Daoy (cell line): ENCODE data around the gene RALGPS1. TPM values are rescaled to one million over a fixed set of nuclear protein-coding genes. Genes with fewer than 3 reads are reported as not detected.
A peak's percentile ranks its signal among the peaks of the same experiment; 100 is the strongest.

Experiments
- DNase-seq: peaks from one replicate; pipeline ENCODE4 v3.0.0-alpha.2; 2015; ENCODE audit warnings: low read depth
- total RNA-seq: library from RNA; depleted of rRNA; stranded (reverse); fragments of >200 nt; shearing (Covaris generic); gene quantifications from 2 replicates; pipeline ENCODE4 v1.2.3, GENCODE V29; 2014

The RALGPS1 gene
- total RNA-seq, 1 experiment from 2014 or later, result 4.9 TPM

DNA sequence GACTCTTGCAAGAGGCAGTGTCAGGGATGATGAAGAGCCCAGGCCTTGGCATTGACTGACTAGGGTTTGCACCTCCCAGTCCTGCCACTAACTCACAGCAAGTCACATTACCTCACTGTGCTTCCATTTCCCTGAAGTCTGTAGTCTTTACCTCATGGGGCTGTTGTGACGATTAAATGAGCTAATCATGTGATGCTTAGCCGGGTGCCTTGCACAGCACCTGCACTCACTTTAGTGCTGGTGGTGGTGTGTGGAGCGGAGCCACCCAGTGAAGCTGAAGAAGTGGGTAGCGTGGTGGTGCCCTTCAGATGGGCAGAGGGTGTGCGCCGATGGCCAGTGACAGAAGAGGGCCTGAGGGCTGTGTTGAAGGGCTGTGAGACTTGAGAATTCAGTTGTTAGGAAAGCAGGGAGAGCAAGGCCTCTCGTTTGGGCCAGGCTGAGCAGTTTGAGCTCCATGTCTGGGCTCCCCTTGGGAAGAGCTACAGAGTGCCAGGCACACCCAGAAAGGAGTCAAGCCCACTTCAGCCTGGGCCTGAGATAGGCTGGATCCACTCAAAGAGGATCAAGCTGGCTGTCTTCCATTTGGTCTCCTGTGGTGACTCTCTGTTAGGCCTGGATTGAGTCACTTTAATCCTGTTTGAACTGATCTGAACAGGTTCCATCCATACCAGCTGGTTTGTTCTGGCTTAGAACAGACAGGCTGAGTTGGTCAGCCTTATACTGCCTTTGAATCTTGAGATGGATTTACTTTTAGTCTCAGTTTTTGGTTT lies 42.5 kb downstream of the RALGPS1 start:
- peak; percentile 77 for DNase-seq

DNA sequence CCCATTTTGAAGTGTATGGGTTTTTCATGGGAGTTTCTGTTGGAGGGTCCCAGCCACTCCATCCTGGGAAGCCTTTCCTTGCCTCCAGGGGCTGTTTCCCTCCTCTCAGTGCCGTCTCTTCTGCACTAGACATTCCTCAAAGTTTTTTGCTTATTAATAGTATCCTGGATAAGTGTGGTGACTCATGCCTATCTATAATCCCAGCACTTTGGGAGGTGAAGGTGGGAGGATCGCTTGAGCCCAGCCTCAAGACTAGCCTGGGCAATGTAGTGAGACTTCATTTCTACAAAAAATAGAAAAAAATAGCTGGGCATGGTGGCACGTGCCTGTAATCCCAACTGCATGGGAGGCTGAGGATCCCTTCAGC lies 43.1 kb downstream of the RALGPS1 start:
- DNase-seq, result peak; percentile 69

DNA sequence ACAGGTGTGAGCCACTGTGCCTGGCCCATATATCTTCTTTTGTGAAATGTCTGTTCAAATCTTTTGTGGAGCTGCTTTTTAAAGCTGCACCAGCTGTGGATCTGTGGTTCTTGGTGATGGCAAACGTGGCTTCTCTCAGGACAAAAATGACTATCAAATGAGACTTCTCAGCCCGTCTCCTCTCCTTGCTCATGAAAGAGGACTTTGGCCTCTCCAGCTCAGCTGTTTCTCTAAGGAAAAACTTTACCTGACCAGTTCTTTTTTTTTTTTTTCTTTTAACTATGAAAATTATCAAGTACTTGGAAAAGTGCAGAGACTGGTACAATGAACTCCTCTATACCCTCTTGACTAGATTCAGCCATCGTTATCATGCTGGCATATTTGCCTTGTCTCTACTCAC lies 44.8 kb downstream of the RALGPS1 start:
- no peak for DNase-seq

DNA sequence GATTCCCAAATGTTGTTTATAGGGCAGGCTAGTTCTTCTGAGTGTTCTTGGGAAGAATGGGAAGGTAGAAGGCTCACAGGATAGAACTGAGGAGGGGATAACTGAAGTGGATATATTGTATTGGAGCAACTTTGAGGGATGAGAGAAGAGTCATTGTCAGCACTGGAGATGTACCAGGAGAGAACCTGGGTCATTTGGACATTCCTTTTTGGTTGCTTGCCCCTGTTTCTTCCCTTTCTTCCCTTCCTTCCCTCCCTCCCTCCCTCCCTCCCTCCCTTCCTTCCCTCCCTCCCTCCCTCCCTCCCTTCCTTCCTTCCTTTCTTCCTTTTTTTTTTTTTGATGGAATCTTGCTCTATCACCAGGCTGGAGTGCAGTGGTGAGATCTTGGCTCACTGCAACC lies 45.3 kb downstream of the RALGPS1 start:
- no peak for DNase-seq

DNA sequence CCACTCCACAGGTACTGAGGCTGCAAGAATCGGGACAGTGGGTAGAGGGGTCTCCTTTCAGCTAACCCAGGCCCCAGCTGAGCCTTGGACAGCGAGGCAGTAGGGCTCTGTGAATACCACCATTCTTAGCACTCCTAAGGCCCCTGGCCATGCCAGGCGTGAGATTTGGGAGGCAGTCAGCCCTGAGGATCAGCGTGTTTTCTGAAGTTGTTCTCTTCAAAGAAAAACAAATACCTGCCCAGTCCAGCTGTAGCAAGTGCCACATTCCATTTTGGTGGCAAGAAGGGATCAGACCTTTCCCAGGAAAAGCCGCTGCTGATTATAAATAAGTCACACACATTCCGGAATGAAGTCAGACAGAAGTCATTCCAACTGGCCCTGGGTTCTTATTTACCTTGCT lies 47.8 kb downstream of the RALGPS1 start:
- no peak for DNase-seq

DNA sequence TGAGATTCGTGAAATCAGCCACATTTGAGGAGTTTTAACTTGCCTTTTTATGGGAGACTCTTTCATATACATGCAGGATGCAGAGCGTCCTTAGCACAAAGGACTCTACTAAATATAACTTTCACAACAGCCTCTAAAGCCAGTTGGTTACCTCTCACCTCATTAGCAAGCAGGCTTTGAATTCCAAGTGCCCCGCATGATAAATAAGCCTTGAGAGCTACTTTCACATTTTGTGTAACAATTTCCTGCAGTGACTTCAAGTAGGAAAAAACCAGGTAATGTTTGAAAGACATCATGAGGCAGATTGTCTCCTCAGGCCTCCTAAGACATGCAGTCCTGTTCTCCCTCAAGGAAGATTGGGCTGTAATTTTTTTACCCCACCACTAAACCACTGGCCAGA lies 50.5 kb downstream of the RALGPS1 start:
- peak; percentile 54 for DNase-seq

DNA sequence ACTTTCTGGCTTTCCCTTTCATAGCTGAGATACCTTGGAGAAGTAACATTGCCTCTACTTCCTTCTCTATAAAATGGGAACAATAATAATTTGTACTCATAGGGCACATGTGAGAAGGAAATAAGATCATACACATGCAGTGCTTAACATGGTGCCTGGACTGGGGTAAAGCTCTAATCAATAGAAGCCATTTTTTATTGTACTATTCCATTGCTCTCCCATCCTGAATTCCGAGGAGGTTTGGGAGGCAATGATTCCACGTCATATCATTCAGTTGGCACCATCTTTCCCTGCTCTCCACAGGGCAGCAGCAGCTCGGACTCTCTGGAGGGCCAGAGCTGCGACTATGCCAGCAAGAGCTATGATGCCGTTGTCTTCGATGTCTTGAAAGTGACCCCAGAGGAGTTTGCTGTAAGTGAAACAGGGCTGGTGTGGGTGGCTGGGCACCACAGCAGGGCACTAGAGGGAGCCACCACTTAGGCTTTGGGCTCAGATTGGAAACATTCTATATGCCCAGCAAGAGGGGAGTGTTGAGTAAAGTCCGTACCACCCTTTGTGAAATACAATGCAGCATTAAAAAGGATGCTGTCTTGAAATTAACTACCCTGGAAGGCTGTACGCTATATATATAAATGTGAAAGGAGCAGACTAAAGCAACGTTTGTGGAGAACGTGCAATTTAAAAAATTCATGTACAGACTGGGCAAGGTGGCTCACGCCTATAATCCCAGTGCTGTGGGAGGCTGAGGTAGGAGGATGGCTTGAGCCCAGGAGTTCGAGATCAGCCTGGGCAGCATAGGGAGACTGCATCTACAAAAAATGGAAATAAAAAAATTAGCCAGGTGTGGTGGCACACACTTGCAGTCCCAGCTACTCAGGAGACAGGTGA lies 51.2 kb downstream of the RALGPS1 start:
- DNase-seq, result peak; percentile 82

DNA sequence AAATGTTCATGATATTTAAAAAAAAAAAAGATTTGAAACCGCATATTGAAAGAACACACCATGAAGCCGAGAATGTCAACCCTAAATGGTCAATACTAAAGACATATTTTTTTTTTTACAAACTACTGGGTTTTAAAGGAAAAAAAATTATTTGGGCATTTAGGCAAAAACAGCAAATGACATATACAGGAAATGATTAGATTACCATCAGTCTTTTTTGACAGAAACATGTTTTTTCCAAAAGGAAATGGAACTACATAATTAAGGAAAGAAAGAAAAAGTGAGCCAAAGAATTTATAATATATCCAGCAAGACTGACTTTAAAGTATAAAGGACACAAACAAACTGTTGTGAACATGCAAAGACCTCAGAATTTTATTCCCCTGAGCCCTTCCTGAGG lies 56.7 kb downstream of the RALGPS1 start:
- no peak for DNase-seq

DNA sequence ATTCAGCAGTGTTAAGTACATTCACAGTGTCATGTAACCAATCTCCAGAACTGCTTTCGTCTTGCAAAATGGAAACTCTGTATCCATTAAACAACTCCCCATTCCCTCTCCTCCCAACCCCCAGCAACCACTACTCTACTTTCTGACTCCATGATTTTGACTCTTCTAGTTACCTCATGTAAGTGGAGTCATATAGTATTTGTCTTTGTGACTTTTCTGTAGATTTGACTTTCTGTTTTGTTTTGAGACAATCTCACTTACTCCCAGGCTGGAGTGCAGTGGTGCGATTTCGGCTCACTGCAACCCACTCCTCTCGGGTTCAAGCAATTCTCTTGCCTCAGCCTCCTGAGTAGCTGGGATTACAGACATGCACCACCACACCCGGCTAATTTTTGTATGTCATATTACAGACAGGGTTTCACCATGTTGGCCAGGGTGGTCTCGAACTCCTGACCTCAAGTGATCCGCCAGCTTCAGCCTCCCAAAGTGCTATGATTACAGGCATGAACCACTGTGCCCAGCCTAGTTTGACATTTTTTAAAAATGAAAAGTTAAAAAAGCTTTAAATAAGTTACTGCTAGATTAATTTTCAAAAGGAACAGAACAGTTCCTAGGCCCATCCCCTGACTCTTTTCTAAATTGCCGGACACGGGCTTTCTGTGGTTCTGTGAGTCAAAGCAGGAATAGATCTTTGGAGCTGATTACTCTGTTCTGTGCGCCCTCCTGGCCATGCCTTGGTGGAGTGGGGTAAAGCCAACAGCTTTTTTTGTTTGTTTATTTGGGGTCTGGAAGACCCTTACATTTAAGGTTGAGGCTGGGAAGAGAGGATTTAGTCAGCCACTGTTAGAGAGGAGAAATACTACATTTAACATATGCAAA lies 59.3 kb downstream of the RALGPS1 start:
- DNase-seq, result no peak

DNA sequence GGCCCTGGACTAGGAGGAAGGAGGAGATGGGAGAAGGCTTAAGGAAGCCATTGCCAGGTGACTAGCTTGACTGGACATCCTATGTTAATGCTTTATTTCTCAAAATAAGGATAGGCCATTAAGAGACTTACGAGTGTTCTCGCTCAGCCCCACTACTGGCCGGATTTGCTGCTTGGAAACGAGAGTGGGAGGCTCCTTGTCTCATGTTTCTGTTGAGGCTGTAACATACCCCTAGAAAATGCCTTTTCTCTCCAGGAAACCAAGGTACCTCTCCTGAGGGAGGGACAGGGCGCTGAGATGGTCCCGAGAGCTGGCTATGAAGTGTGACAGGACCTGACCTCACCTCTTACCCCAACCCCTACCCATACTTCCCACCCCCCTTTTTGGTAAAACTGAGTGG lies 60.0 kb downstream of the RALGPS1 start:
- no peak for DNase-seq

DNA sequence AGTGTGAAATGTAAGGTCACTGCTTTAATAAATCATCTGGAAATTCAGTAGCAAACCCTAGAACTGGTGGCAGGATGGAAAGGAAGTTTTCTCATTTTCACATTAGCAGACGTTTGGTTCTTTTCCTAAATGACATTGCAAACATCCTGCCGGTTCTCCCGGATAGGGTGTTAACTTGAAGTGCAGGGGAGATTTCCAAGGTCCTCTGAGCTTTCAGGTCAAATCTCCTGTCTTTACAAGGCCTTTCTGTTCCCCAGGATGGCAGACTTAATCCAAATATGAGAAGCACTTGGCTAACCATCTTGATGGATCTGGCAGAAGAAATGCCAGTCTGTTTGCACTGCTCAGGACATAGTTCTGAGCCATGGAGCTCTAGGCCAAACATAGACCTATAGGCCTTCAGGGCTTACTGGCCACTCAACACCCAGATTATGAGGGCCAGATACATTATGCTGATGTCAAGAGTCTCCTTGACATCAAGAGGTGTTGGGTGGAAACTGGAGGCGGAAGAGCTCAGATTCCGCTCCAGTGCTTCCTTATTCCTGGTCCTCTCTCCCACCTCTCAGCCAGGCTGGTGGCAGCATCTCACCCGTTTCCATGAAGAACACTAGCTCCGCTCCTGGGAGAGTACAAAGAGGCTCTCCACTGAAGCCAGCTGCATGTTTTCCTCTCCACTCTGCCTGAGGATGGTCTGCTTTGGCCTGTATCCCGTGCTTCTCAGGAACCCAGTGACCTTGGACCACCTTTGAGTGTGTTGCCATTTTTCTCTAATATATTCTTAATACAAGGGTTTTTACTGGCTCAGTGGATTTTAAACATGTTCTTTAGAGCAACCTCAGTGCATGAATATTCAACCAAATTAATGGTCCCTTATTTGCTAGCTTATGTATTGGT lies 61.0 kb downstream of the RALGPS1 start:
- DNase-seq, result no peak

DNA sequence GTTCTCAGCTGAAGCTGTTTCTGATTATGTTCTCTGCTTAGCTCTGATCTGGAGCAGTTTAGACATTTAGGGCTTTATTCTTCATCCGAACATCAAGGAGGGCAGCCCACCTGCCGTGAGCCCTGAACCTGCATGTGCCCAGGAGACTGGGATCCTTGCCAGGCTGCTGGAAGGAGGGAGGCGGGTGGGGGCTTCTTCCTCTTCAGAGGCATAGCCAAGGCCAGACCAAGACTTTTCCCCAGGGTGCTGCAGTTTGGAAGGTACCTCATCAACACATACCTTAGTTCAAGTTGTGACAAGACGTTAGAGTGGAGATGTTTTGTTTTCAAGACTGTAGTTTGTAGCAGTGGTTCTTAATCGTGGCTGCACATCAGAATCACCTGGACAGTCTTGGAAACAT lies 64.9 kb downstream of the RALGPS1 start:
- no peak for DNase-seq

DNA sequence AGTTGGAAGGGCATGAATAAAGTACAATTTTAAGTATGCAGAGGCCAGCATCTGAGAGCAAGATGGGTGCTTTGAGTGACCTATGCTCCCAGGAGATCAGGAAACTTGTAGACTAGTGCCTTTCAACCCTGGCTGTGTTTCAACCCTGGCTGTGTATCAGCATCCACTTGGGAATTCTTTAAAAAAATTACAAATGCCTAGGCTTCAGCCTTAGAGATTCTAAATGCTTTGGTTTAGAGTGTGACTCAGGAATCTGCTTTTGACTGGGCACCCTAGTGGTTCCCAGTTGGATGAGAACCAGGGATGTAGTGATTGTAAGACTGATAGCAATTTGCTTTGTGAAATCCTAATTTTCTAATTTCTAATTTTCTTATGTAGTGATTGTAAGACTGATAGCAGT lies 65.6 kb downstream of the RALGPS1 start:
- no peak for DNase-seq

DNA sequence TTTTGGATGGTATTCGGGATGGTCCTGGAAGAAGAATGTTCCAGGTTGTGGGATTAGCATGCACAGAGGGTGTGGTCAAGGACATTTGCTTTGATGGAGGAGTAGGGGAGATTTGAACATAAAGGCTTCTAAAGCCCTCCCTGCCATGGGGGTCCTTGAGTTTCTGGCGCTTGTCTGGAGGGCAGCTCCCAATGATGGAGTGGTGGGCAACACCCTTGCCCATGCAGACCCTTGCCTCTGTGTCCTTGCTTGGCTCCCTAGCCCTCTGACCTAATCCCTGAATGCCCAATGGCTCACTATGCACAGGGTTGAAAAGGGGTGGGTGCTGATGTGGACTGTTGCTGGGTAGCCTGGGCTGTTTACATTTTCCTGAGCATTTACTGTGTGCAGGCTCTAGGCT lies 66.6 kb downstream of the RALGPS1 start:
- no peak for DNase-seq

DNA sequence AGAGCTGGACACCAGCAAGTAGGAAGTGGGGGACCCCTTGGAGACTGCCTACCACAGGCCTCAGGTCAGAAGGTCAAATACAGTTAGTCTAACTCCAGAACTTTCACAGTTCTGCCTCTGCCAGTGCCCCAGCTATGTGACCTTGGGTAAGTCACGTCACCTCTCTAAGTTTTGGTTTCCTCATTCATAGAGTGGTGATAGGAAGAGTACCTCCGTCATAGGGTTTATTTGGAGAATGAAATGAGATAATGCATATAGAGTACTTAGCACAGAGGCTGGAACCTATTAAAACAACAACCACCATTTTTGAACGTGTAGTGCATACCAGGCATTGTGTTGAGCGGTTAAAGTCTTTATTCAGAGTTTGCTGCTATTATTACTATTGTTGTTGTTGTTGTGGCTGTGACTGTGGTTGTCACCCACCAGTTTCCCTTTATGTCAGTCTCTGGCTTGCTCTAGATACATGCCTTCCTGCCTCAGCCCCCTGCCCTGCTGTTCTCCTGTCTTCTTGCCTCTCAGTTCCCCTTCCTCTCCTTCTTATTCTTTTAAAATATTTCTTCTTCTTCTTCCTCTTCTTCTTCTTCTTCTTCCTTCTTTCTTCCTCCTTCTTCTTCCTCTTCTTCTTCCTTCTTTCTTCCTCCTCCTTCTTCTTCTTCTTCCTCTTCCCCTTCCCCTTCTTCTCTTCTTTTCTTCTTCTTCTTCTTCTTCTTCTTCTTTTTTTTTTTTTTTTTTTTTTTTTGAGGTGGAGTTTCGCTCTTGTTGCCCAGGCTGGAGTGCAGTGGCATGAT lies 67.8 kb downstream of the RALGPS1 start:
- DNase-seq, result no peak

DNA sequence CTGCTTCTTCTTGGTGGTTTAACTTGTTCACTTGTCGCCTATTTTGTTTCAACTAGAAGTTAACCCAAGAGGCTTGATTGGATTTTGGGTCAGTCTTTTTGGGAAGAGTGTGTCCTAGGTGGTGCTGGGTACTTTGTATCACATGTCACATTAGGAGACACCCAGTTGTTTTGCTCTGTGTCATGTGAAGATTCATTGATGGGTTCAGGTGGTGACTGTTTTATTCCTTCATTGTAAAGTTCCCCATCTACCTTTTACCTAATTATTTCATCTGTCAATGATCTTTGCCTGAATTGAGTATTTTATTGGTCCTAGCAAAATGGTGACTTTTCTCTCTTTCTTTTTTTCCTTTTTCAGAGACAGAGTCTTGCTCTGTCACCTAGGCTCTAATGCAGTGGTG lies 69.2 kb downstream of the RALGPS1 start:
- no peak for DNase-seq

DNA sequence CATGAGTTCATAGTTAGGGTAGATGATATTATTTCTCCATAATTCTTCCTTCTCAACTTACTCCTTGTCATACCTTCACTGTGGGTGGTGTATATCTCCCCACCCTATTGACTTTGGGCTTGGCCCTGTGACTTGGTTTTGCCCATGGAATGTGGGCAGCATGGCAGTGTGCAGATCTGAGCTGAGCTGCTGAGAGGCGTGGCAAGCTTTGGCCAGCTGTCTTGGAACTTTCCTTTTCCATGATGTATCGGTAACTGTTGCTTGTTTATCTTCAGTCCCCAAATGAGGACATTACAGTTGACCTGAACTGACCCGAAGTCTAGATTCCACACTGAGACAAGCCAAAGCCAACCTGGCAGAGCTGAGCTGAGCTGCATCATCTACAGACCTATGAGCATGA lies 70.4 kb downstream of the RALGPS1 start:
- DNase-seq, result peak; percentile 65

DNA sequence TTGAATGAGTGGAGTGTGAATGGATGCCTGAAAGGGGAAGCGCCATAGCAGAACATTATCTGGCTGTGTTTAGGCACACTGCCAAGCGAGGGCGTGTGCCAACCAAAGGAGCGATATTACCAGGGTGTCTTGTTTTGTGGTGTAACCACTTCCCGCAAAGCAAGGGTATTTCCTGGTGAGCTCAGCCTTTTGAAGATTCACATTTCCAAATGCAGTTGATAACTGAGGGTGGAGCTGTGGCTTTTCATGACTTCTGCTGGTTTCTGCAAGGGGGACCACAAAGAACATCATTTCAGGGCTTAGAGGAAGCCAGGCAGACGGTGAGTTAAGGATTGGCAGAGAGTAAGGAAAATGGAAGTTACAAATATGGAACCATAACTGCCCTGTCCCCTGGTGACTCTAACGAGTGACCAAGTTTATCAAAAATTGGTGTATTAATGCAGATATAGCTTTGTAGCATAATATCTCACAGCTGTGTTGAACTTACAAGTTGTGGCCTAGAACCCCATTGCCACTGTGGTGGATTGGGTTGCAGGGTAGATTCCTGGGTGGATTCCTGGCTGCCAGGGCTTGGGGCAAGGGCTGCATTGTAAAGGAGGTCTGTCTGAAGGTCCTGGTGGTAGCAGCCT lies 71.4 kb downstream of the RALGPS1 start:
- peak; percentile 99 for DNase-seq

DNA sequence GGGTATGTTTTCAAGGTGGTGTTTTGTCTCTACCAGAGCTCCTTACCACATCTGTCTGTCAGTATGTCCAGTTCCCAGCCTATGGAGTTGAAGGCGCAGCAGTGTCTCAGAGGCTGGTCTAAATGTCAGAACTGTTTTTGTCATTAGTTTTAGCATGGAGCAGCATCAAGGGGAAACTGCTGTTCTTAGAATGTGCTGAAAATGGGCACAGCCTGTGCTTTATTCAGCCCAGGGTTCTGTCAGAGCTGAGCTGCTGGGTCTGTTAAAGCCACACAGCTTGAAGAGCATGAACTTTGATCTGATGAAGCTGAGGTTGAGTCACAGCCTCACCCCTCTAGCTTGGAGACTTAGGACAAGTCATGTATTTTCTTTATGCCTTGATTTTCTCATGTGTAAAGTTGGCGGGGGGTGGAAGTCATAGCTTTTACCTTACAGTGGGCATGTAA lies 71.9 kb downstream of the RALGPS1 start:
- peak; percentile 91 for DNase-seq

DNA sequence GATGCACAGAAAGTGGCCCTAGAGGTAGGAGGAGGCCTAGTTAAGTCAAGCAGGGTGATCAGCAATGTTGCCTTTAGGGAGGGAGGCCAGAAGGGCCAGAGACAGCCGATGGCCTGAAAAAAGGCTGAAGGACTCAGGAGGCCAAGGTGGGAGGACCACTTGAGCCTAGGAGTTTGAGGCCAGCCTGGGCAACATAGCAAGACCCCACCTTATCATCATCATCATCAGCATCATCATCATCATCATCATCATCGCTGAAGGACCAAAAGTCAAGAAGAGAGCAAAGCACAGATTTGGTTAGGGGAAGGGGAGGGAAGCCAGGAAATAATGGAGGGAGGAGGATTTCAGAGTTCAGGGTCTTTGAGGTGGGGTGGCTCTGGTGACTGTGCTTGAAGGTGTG lies 74.3 kb downstream of the RALGPS1 start:
- DNase-seq, result no peak
